ENCODE data around the gene CEP72.
"Not testable (repeated sequence)": the region's sequence is repeated elsewhere in the genome, so short reads cannot be mapped to it uniquely, and the experiment has no call there.

Gene CEP72

DNA sequence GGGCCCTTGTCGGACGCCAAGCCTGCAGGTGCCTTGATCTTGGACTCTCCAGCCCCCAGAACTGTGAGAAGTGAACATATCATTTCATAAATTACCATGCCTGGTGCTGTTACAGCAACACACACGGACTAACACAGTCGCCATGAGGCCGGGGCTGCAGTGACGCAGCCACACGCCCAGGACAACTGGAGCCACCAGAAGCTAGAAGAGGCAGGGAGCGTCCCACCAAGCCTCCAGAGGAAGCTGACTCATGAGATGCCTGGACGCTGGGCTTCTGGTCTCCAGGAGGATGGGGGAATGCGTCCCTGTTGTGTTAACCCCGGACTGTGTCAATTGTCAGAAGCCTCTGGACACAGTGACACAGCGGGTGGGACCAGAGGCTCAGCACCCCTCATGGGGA is 74.8 kb downstream of the CEP72 start:
- DNase-seq, result not testable (repeated sequence)

DNA sequence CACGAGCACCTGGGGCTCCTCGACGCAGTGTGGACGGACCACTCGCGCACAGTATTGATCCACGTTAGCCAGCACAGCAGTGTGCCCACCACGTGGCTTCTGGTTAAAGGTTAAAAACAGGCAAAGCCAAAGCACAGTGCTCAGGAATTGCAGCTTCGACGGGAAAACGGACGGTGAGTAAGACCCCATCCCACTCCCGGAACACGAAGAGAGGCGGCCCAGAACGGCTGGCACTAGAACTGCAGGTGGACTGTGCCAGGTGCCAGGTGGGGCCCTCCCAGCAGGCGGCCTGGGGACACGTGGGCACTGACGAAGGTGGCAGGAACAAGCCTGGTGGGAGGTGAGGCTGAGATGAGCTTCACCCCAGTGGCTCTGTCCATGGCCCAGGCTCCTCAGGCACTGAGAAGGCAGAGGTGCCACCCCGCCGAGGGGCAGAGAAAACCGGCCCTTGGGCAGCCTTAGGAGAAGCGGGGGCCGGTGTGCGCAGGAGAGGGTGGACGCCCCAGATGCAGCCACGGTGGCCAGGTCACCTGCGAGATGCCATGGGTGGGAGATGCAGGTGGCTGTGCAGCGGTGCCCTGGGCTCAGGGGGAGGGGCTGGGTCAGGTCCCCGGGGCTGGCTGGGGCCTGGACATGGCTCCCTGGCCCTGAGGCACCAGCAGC is 76.3 kb downstream of the CEP72 start:
- DNase-seq, result peak; percentile 29

GRCh38 chr5:690293-690692 is 78.2 kb downstream of the CEP72 start:
- not testable (repeated sequence) for DNase-seq

DNA sequence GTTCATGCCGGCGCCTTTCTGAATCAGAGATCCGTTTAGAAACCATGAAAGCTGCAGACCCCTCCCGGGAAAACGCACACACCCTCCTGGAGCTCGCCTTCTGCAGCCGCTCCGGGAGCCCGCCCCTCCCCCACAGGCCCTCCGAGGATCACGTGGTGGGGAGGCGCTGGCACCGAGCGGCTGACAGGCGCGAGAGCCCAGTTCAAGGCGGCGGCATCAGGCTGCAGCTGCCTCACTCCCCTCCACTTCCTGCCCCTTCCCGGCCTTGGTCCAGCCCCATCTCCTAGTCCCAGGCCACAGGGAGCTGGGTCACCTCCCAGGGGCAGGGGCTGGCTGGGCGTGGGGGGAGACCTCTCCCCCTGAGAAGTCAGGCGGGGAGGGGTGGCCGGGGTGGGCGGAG is 78.9 kb downstream of the CEP72 start:
- DNase-seq, result not testable (repeated sequence)

DNA sequence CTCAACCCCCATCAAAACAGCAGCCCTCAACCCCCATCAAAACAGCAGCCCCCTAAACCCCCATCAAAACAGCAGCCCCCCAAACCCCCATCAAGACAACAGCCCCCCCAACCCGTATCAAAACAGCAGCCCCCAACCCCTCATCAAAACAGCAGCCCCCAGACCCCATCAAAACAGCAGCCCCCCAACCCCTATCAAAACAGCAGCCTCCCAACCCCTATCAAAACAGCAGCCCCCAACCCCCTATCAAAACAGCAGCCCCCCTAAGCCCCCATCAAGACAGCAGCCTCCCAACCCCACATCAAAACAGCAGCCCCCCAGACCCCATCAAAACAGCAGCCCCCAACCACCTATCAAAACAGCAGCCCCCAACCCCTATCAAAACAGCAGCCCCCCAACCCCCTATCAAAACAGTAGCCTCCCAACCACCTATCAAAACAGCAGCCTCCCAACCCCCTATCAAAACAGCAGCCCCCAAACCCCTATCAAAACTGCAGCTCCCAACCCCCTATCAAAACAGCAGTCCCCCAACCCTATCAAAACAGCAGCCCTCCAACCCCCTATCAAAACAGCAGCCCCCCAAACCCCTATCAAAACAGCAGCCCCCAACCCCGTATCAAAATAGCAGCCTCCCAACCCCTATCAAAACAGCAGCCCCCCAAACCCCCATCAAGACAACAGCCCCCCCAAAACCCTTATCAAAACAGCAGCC is 79.8 kb downstream of the CEP72 start:
- DNase-seq, result no peak

GRCh38 chr5:692529-693041 is 80.4 kb downstream of the CEP72 start:
- DNase-seq, result not testable (repeated sequence)

GRCh38 chr5:693271-694041 is 81.3 kb downstream of the CEP72 start, which contains the start of gene TPPP:
TPPP (minus strand) TSS chr5:693352; CDS start chr5:678060, 15,292 bp downstream.
- DNase-seq, result peak; percentile 82

- DNase-seq, result not testable (repeated sequence)
Observed at GRCh38 chr5:694042-694431, 81.9 kb downstream of the CEP72 start.

GRCh38 chr5:695475-695874 is 83.3 kb downstream of the CEP72 start:
- not testable (repeated sequence) for DNase-seq

DNA sequence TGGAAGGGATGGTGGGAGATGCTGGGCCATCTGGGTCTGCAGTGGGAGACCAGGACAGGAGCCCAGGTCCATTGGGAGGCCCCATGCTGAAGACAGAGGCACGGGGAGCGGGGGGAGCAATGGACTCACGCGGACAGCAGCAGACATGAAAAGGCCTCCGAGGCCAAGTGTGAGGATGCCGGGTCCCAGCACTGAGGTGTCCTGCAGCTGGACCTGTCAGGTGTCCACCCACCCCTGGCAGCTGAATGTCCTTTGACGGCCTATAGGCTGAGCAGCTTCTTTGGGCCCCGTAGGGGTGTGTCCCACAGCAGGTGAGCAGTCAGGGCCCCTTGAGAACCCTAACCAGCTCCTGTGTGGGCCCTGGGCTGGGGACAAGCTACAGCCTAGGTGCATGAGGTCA is 84.1 kb downstream of the CEP72 start:
- DNase-seq, result not testable (repeated sequence)

DNA sequence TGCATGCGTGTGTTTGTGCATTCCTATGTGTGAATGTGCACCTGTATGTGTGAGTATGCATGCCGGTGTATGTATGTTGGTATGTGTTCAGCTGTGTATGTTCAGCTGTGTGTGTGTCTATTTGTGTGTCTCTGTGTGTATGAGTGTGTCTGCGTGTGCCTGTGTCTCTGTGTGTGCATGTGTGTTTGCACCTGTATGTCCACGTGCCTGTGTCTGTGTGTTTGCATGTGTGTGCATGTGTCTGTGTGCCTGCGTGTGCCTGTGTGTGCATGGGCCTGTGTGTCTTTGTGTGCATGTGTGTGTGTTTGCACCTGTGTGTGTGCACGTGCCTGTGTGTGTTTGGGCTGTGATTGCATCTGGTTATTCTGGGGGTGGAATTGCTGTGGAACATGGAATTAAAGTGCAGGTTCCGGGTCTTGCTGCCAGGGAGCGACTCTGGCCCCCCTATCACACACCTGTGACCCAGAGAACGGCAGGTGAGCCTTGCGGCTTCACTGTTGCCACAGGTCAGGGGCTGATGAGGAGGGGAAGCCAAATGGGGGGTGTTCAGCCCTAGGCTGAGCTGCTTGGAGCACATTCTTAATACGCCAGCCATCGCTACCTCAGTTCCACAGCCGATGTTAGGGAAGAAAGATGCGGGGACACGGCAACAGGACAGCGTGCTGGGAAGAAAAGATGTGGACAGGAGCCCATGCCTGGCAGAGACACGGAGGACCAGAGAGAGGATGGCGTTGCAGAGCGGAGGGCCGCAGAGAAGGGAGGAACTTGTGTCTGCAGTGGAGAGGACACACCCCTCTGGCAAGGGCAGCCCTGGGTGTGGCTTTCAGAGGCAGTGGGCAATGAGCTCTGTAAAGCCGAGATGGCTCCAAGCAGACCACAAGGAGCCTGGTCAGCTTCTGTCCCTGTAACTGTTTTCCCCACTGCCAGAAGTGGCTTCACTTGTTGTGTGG is 84.9 kb downstream of the CEP72 start:
- DNase-seq, result not testable (repeated sequence)
